HG03139 (cell line): ENCODE data around the gene SRP68.

Source experiments
- ATAC-seq: cut with Tn5 transposase; IDR thresholded peaks from one replicate; pipeline ENCODE4 v1.9.1; 2021; ENCODE audit not compliant: unreplicated experiment

SRP68 gene

DNA sequence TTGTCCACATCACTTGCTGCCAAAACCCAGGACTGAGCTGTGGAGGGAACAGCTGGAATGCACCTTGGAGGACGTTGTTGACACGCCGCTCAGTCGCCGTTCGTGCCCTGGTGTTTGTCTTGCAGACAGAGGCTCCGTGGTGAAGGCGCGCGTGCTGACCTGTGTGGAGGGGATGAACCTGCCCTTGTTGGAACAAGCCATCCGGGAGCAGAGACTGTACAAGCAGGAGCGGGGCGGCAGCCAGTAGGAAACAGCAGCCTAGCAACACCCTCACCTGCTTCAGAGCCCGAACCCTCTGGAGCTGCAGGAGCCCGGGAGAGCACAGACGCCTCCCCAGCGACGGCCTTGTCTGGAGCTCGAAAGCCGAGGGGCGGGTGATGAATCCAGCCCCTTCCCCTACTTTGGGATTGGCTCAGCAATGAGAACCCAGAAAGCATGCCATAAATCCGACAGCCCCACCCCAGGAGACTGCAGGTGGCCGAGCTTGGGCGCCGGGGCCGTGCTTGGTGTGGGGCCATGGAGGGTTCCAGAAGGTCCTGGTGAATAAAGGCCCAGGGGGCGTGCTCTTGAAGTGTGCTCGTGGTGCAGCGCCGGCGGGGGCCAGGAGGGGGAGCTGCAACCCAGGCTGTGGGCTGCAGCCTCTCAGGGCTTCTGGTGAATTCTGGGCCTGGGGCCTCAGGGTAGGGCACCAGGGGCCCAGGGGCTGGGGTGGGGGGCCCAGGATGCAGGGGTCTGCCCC lies 72.1 kb downstream of the SRP68 start:
- ATAC-seq, result no peak

DNA sequence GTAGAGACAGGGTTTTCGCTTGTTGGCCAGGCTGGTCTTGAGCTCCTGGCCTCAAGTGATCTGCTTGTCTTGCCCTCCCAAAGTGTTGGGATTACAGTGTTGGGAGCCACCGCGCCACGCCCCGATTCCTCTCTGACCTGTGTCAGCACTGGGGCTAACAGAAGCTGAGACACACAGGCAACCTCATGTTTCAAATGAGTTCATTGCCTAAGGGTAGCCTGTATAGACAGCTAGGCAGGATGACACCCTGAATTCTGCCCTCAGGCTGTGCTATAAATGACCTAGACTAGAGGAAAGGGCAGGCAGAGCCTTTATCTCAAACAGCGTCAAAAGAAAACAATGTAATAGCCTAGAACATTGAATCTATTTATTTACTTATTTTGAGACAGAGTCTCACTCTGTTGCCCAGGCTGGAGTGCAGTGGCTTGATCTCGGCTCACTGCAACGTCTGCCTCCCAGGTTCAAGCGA lies 74.0 kb downstream of the SRP68 start:
- no peak for ATAC-seq

DNA sequence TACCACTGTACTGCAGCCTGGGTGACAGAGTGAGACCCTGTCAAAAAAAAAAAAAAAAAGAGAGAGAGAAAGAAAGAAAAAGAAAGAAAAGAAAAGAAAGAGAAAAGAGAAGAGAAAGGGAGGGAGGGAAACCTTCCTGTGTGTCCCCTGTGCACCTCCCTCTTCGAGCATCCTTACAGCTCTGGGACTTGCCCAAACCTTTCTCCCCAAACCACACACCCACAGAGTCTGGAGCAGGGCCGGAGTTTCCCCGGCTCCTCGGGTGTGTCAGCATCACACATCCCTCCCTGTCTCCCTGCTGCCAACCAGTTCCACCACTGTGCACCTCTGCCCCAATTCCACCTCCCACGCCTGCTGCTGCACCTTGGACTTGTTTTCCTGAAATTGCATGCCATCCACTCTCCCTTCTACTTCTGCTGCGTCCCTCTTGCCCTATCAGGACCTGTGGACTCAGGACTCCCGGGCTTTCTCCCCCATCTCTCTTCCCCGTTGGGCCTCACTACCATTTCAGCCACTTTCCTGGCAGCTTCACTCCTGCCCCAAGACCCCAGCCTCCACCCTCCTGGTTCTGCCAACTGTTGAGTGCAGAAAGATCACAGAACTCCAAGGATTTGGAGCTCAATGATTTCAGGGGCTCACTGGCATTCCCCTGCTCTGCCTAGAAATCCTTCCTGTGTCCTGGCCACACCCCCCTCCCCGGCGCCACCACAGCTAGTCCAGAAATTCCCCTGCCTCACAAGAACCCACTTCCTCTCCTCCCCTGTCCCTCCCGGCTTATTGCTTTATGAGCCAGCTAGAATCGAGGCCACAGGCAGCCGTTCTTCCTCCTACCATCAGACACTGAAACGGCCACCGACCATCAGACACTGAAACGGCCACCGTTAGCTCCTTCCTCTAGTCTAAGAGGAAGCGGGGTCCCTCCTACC lies 75.4 kb downstream of the SRP68 start:
- no peak for ATAC-seq

DNA sequence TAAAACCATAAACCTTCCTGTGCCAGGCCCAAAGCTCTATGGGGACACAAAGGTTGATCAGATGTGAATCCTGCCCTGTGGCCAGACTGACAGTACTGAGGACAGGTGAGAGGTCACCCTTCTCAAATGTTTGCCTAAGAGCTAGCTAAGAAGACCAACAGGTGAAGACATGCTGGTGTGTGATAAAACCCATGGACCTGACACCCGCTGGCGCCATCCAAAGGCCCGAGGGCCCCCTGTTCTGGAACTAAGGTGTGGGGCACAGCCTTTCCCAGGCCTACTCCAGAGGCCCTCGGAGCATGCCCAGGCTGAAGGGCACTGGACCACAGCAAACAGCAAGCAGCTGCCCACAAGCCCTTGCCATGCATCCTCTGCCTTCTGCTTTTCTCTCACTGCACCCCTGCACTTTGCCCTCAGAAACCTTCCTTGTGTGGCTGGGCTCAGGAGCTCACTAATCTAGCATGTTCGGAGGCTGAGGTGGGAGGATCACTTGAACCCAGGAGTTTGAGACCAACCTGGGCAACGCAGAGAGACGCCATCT lies 76.9 kb downstream of the SRP68 start:
- no peak for ATAC-seq

DNA sequence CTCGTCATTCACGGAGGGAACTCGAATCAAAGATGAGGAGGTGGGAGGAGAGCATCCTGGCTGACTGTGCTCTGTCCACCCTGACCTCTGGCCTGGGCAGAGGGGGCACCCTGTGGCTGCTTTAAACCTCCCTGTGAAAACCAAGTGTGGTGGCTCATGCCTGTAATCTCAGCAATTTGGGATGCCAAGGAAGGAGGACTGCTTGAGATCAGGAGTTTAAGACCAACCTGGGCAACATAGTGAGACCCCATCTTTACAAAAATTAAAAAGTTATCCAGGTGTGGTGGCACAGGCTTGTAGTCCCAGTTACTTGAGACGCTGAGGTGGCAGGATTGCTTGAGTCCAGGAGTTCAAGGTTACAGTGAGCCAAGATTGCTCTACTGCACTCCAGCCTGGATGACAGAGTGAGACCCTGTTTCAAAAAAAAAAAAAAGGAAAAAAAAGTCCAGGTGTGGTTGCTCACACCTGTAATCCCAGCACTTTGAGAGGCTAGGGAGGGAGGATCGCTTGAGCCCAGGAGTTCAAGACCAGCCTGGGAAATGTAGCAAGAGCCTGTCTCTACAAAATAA lies 77.4 kb downstream of the SRP68 start:
- ATAC-seq, result no peak

DNA sequence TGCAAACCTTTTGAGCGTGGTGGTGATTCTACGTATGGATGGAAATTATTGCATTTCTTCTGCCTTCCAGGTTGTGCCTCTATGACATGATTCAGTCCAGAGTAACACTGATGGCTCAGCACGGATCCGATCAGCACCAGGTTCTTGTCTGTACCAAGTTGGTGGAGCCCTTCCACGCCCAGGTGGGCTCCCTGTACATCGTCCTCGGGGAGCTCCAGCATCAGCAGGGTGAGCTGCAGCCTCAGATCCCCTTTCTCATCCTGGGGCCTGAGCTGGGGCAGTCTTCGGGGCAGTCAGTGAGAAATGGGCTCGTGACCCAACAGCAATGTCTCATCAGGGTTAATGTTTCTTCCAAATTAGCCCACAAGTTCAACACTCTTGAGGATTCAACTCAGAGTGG lies 80.9 kb downstream of the SRP68 start:
- ATAC-seq, result no peak
